Measurements from ENCODE around the gene VPS4A.

Gene VPS4A

GRCh38 chr16:69344171-69344570 lies 33.0 kb downstream of the VPS4A start:
- TF ChIP-seq, protein P1, sequence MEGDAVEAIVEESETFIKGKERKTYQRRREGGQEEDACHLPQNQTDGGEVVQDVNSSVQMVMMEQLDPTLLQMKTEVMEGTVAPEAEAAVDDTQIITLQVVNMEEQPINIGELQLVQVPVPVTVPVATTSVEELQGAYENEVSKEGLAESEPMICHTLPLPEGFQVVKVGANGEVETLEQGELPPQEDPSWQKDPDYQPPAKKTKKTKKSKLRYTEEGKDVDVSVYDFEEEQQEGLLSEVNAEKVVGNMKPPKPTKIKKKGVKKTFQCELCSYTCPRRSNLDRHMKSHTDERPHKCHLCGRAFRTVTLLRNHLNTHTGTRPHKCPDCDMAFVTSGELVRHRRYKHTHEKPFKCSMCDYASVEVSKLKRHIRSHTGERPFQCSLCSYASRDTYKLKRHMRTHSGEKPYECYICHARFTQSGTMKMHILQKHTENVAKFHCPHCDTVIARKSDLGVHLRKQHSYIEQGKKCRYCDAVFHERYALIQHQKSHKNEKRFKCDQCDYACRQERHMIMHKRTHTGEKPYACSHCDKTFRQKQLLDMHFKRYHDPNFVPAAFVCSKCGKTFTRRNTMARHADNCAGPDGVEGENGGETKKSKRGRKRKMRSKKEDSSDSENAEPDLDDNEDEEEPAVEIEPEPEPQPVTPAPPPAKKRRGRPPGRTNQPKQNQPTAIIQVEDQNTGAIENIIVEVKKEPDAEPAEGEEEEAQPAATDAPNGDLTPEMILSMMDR (IDR thresholded peaks at IDR 0.05) = no peak
- Mint-ChIP-seq H3K27me3 (ENCODE audit: low read depth, poor library complexity) (peaks cover 6% of the 10 kb centered on the region), H3K4me3 (no peak overlapping the region), H3K9me3 (no peaks in the 10 kb centered on the region), H3K4me1 (peaks cover 22% of the 10 kb centered on the region), H3K36me3 (ENCODE audit: low read depth) (peaks cover 36% of the 10 kb centered on the region), H3K27ac (no peak overlapping the region)
- no peak for DNase-seq

GRCh38 chr16:69345923-69346322 lies 34.8 kb downstream of the VPS4A start:
- Mint-ChIP-seq H3K36me3 (ENCODE audit: low read depth) (peaks cover 36% of the 10 kb centered on the region), H3K4me1 (peaks cover 7% of the 10 kb centered on the region), H3K9me3 (no peaks in the 10 kb centered on the region), H3K4me3 (no peak overlapping the region), H3K27ac (no peak overlapping the region), H3K27me3 (ENCODE audit: low read depth, poor library complexity) (peaks cover 6% of the 10 kb centered on the region)
- TF ChIP-seq, protein P1 (IDR thresholded peaks at IDR 0.05) = no peak
- no peak for DNase-seq

DNA sequence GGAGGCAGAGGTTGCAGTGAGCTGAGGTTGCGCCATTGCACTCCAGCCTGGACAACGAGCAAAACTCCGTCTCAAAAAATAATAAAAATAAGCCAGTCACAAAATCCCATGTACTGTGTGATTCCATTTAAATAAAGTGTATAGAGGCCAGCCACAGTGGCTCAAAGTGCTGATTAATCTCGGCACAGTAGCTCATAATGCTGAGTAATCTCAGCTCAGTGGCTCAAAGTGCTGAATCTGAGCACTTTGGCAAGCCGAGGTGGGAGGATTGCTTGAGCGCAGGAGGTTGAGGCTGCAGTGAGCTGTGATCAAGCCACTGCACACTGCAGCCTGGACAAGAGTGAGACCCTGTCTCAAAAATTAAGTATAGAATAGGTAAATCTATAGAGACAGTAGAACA lies 35.5 kb downstream of the VPS4A start:
- H3K27me3 Mint-ChIP-seq (ENCODE audit: low read depth, poor library complexity) = peaks cover 6% of the 10 kb centered on the region

GRCh38 chr16:69348222-69348621 lies 37.1 kb downstream of the VPS4A start:
- Mint-ChIP-seq H3K36me3 (ENCODE audit: low read depth) (peaks cover 28% of the 10 kb centered on the region), H3K4me1 (no peaks in the 10 kb centered on the region), H3K27me3 (ENCODE audit: low read depth, poor library complexity) (peaks cover 6% of the 10 kb centered on the region), H3K27ac (no peak overlapping the region), H3K9me3 (no peaks in the 10 kb centered on the region), H3K4me3 (no peak overlapping the region)
- DNase-seq = no peak
- TF ChIP-seq, protein P1 (IDR thresholded peaks at IDR 0.05) = no peak

More for the DNA sequence above, 35.5 kb downstream of the VPS4A start:
- Mint-ChIP-seq H3K9me3 (no peaks in the 10 kb centered on the region), H3K27ac (no peak overlapping the region), H3K4me1 (no peaks in the 10 kb centered on the region), H3K4me3 (no peak overlapping the region), H3K36me3 (ENCODE audit: low read depth) (peaks cover 29% of the 10 kb centered on the region)
- DNase-seq = no peak
- TF ChIP-seq, protein P1 (IDR thresholded peaks at IDR 0.05) = no peak

DNA sequence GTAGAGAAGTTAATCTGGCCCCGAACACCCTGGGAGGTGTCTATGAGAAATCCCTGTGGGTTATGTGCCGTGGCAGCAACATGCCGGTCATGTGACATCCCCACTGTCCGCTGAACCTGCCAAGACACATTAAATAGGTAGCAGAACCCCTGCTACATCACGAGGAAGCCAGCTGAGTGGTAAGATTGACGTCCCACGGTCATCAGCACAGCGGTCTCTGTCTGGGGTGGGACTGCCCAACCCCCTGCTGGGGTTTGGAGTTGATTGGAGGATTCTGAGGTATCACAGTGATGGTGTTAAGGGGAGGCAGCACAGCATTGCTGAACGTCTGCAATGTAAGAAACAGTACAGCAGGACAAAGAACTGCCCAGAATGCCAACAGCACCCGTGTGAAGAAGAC lies 38.4 kb downstream of the VPS4A start:
- peak overlapping the region; percentile 72 for H3K27ac Mint-ChIP-seq
- TF ChIP-seq, protein P1 (IDR thresholded peaks at IDR 0.05) = no peak
- H3K4me1 Mint-ChIP-seq = no peaks in the 10 kb centered on the region
- peaks cover 26% of the 10 kb centered on the region for H3K36me3 Mint-ChIP-seq (ENCODE audit: low read depth)
- H3K9me3 Mint-ChIP-seq = no peaks in the 10 kb centered on the region
- peaks cover 6% of the 10 kb centered on the region for H3K27me3 Mint-ChIP-seq (ENCODE audit: low read depth, poor library complexity)
- no peak overlapping the region for H3K4me3 Mint-ChIP-seq
- DNase-seq = no peak

- TF ChIP-seq, protein P1 (IDR thresholded peaks at IDR 0.05) = no peak
- Mint-ChIP-seq H3K27ac (no peak overlapping the region), H3K4me1 (no peaks in the 10 kb centered on the region), H3K4me3 (no peak overlapping the region), H3K27me3 (ENCODE audit: low read depth, poor library complexity) (peaks cover 7% of the 10 kb centered on the region), H3K9me3 (no peaks in the 10 kb centered on the region), H3K36me3 (ENCODE audit: low read depth) (peaks cover 30% of the 10 kb centered on the region)
- no peak for DNase-seq
Observed at GRCh38 chr16:69350536-69351133, 39.5 kb downstream of the VPS4A start.

All from nephron progenitor cell (in vitro differentiated cells).